Lung (tissue), 12 donors: ENCODE measurements around the gene STXBP4. TPM values are rescaled to one million over a fixed set of nuclear protein-coding genes. Genes with fewer than 3 reads are reported as not detected.

Experiments
- ATAC-seq: fragments of 200-7000 bp; cut with Tn5 transposase; one replicate; pipeline ENCODE4 v1.9.1; 2020; ENCODE audit warnings: moderate number of reproducible peaks; ENCODE audit not compliant: insufficient read depth, low FRiP score
- DNase-seq, 3 donors: peaks; one replicate each; pipeline ENCODE4 v3.0.0-alpha.2; 2013 to 2017
- H3K27ac ChIP-seq, 2 donors: one replicate each; pipeline ENCODE4 v1.5.1; 2013; ENCODE audit warnings: mild to moderate bottlenecking in 2 of 2, moderate library complexity in 2 of 2, control low read depth in 1 of 2, inconsistent platforms in 1 of 2, low read depth in 1 of 2, low read length in 1 of 2
- H3K27me3 ChIP-seq, 3 donors: one replicate each; pipeline ENCODE4 v1.5.1; 2013; ENCODE audit warnings: low read length in 2 of 3; ENCODE audit not compliant: control insufficient read depth in 3 of 3, insufficient read depth in 3 of 3
- H3K36me3 ChIP-seq, 4 donors: one replicate each; pipeline ENCODE4 v1.5.1; 2013; ENCODE audit warnings: low read length in 4 of 4, mild to moderate bottlenecking in 1 of 4, moderate library complexity in 1 of 4; ENCODE audit not compliant: control insufficient read depth in 4 of 4, insufficient read depth in 4 of 4
- H3K4me1 ChIP-seq, 5 donors: one replicate each; pipeline ENCODE4 v1.5.1; 2013; ENCODE audit warnings: low read length in 5 of 5, mild to moderate bottlenecking in 2 of 5, moderate library complexity in 1 of 5; ENCODE audit not compliant: control insufficient read depth in 5 of 5, insufficient read depth in 5 of 5
- H3K4me3 ChIP-seq: one replicate; pipeline ENCODE4 v1.5.1; 2013; ENCODE audit warnings: mild to moderate bottlenecking, control low read depth, moderate library complexity
- H3K9ac ChIP-seq, 2 donors: one replicate each; pipeline ENCODE4 v1.5.1; 2013; ENCODE audit warnings: low read length in 2 of 2, control low read depth in 1 of 2; ENCODE audit not compliant: insufficient read depth in 1 of 2
- H3K9me3 ChIP-seq, 4 donors: one replicate each; pipeline ENCODE4 v1.5.1; 2013; ENCODE audit warnings: low read length in 3 of 4, mild to moderate bottlenecking in 1 of 4, moderate library complexity in 1 of 4; ENCODE audit not compliant: control insufficient read depth in 4 of 4, insufficient read depth in 3 of 4
- CTCF ChIP-seq: IDR thresholded peaks from 2 replicates; pipeline ENCODE4 v1.5.1; 2012; ENCODE audit warnings: mild to moderate bottlenecking; ENCODE audit errors: control extremely low read depth, extremely low read depth
- WGBS, 2 donors: extraction: QIAGEN DNeasy Blood & Tissue Kit; methylation state at CpG; one replicate each; pipeline ENCODE4 v1.1.7; 2013; 5-methylcytosine and 5-hydroxymethylcytosine counted together
- polyA plus RNA-seq, 2 donors: library from polyadenylated mRNA; stranded (reverse); fragments of 200-250 nt; gene quantifications; one replicate each; pipeline ENCODE4 v1.2.1, GENCODE V29; 2013
- total RNA-seq, 2 donors: library from RNA; depleted of rRNA in 1 of 2; stranded (reverse); fragments of >200 nt in 1 of 2; gene quantifications; one replicate each; pipeline ENCODE4 v1.2.1, GENCODE V29; 2014 to 2021
- donor health status: control.
- donor health status: control.
- donor health status: Bipolar disorder and iron deficiency.
- donor health status: healthy.
- donor health status: DM: yes; HTN: yes; CAD: no.

STXBP4 gene
- total and polyA plus RNA-seq, 4 donors = 1.4 to 44.1 (median 7.7) TPM

- 63 to 80% methylated on average over 3 of the region's 3 CpGs for WGBS, 2 donors
- no peak overlapping the region for H3K27ac ChIP-seq
- ATAC-seq = no peak
- no peaks in the 10 kb centered on the region for H3K9me3 ChIP-seq
- no peak for DNase-seq
- TF ChIP-seq CTCF = no peak
- H3K4me3 ChIP-seq = no peak overlapping the region
- no peak overlapping the region for H3K9ac ChIP-seq
- no peaks in the 10 kb centered on the region for H3K27me3 ChIP-seq
- H3K36me3 ChIP-seq = no peaks in the 10 kb centered on the region
- no peaks in the 10 kb centered on the region for H3K4me1 ChIP-seq
These were observed 208.7 kb downstream of the STXBP4 start for GRCh38 chr17:55177159-55177854.

- WGBS, 2 donors = 77 to 85% methylated on average over 2 of the region's 2 CpGs
- no peak for TF ChIP-seq CTCF
These were observed 209.3 kb downstream of the STXBP4 start for GRCh38 chr17:55177855-55178217.

GRCh38 chr17:55186937-55187770 lies 218.6 kb downstream of the STXBP4 start:
- DNase-seq (no peak), ATAC-seq (no peak)
- Histone ChIP-seq H3K4me1 (peaks cover 0 to 1% (median 0%) of the 10 kb centered on the region in 5 donors), H3K27me3 (no peaks in the 10 kb centered on the region), H3K9ac (no peak overlapping the region), H3K4me3 (no peak overlapping the region), H3K27ac (no peak overlapping the region), H3K9me3 (peaks cover 0 to 2% (median 0%) of the 10 kb centered on the region in 4 donors), H3K36me3 (no peaks in the 10 kb centered on the region)
- TF ChIP-seq CTCF = no peak
- 64 to 78% methylated on average over 8 of the region's 8 CpGs for WGBS, 2 donors

More at GRCh38 chr17:55177855-55178217, 209.3 kb downstream of the STXBP4 start:
- ATAC-seq = no peak
- no peak overlapping the region for H3K9ac ChIP-seq
- no peaks in the 10 kb centered on the region for H3K36me3 ChIP-seq
- H3K4me3 ChIP-seq = no peak overlapping the region
- H3K4me1 ChIP-seq = no peaks in the 10 kb centered on the region
- no peaks in the 10 kb centered on the region for H3K27me3 ChIP-seq
- DNase-seq = no peak
- no peak overlapping the region for H3K27ac ChIP-seq
- H3K9me3 ChIP-seq = peaks cover 0 to 2% (median 0%) of the 10 kb centered on the region in 4 donors
